DND-41 (cell line): ENCODE measurements around the gene CPE.

ENCODE experiments used
- ATAC-seq: fragments of 200-7000 bp; cut with Tn5 transposase; 3 replicates; pipeline ENCODE4 v1.9.1; 2021; ENCODE audit warnings: low read depth; ENCODE audit not compliant: insufficient read depth
- DNase-seq: peaks from one replicate; pipeline ENCODE4 v3.0.0-alpha.2; 2020
- H2AFZ ChIP-seq: 2 replicates; pipeline ENCODE4 v1.6.0; 2012; ENCODE audit warnings: low read depth, low read length
- H3K27ac ChIP-seq: 2 replicates; pipeline ENCODE4 v1.5.1; 2012; ENCODE audit warnings: low read length, inconsistent platforms
- H3K27me3 ChIP-seq: fragments of 200-600 bp; sonication (generic); 2 replicates; pipeline ENCODE4 v1.6.0; 2012; ENCODE audit warnings: low read length, mild to moderate bottlenecking, inconsistent platforms; ENCODE audit not compliant: insufficient read depth, poor library complexity
- H3K36me3 ChIP-seq: 2 replicates; pipeline ENCODE4 v1.5.1; 2012; ENCODE audit warnings: low read length, inconsistent platforms; ENCODE audit not compliant: insufficient read depth
- H3K4me1 ChIP-seq: 2 replicates; pipeline ENCODE4 v1.5.1; 2012; ENCODE audit warnings: mild to moderate bottlenecking, low read length; ENCODE audit not compliant: insufficient read depth
- H3K4me2 ChIP-seq: 2 replicates; pipeline ENCODE4 v1.6.0; 2012; ENCODE audit warnings: mild to moderate bottlenecking, moderate library complexity, low read length, inconsistent platforms; ENCODE audit not compliant: insufficient read depth
- H3K4me3 ChIP-seq, 2 experiments: fragments of 200-600 bp in 1 of 2; shearing (Covaris generic) in 1 of 2; 2 replicates each; pipeline ENCODE4 v1.5.1; 2012 to 2016; ENCODE audit warnings: inconsistent platforms in 2 of 2, low read length in 2 of 2, mild to moderate bottlenecking in 2 of 2, low read depth in 1 of 2, moderate library complexity in 1 of 2
- H3K79me2 ChIP-seq: 2 replicates; pipeline ENCODE4 v1.6.0; 2012; ENCODE audit warnings: low read length, inconsistent platforms; ENCODE audit not compliant: insufficient read depth
- H3K9ac ChIP-seq: 2 replicates; pipeline ENCODE4 v1.6.0; 2012; ENCODE audit warnings: low read depth, mild to moderate bottlenecking, inconsistent platforms, low read length, moderate library complexity
- H3K9me3 ChIP-seq: 2 replicates; pipeline ENCODE4 v1.5.1; 2012; ENCODE audit warnings: low read length, moderate library complexity, mild to moderate bottlenecking, inconsistent platforms; ENCODE audit not compliant: insufficient read depth, severe bottlenecking
- H4K20me1 ChIP-seq: 2 replicates; pipeline ENCODE4 v1.6.0; 2012; ENCODE audit warnings: low read length; ENCODE audit not compliant: insufficient read depth
- EZH2 ChIP-seq: IDR thresholded peaks from 3 replicates; pipeline ENCODE4 v1.6.1; 2012; ENCODE audit warnings: borderline replicate concordance, low read depth, mild to moderate bottlenecking, moderate library complexity, low read length, inconsistent platforms; ENCODE audit not compliant: severe bottlenecking
- TF ChIP-seq, protein P1 (sequence below): IDR thresholded peaks from 2 replicates; pipeline ENCODE4 v1.5.1; 2012; ENCODE audit warnings: borderline replicate concordance, low read length, moderate library complexity, mild to moderate bottlenecking; ENCODE audit not compliant: poor library complexity, severe bottlenecking; ENCODE audit errors: extremely low read depth

The CPE gene

DNA sequence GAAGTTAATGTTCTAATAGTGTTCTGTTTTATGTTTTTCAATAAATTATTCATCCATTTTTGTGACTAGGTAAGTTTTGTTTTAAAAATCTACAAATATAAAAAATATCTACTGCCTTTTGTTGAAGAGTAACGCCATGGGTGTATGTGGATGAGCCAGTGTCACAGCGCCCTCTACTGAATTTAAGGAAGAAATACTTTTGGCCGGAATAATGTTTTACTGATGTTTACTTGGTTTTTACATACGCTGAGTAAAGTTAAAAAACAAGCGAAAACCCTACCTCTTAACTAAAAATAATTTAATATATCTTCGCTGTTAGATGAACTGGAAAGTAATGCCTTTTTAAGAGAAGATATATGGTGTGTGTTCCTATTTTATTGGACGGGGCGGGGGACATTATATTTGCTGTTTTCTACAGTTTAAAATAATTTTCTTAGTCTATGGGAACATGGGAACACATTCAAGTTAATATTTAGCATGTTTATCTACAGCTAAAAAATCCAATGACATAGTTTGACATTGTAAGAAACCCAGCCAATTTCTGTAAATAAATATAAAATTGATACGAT, 86.1 kb downstream of the CPE start:
- Histone ChIP-seq H3K4me1 (no peaks in the 10 kb centered on the region), H3K79me2 (no peaks in the 10 kb centered on the region), H3K9ac (no peak overlapping the region), H3K27ac (no peak overlapping the region), H3K27me3 (peaks cover 5% of the 10 kb centered on the region), H3K9me3 (no peaks in the 10 kb centered on the region), H4K20me1 (no peaks in the 10 kb centered on the region), H3K36me3 (no peaks in the 10 kb centered on the region), H3K4me2 (no peak overlapping the region), H2AFZ (no peak overlapping the region), H3K4me3 (no peak overlapping the region)
- TF ChIP-seq, protein P1, sequence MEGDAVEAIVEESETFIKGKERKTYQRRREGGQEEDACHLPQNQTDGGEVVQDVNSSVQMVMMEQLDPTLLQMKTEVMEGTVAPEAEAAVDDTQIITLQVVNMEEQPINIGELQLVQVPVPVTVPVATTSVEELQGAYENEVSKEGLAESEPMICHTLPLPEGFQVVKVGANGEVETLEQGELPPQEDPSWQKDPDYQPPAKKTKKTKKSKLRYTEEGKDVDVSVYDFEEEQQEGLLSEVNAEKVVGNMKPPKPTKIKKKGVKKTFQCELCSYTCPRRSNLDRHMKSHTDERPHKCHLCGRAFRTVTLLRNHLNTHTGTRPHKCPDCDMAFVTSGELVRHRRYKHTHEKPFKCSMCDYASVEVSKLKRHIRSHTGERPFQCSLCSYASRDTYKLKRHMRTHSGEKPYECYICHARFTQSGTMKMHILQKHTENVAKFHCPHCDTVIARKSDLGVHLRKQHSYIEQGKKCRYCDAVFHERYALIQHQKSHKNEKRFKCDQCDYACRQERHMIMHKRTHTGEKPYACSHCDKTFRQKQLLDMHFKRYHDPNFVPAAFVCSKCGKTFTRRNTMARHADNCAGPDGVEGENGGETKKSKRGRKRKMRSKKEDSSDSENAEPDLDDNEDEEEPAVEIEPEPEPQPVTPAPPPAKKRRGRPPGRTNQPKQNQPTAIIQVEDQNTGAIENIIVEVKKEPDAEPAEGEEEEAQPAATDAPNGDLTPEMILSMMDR: peak; percentile 70
- no peak for TF ChIP-seq EZH2
- ATAC-seq (peak; percentile 69), DNase-seq (peak; percentile 8)

DNA sequence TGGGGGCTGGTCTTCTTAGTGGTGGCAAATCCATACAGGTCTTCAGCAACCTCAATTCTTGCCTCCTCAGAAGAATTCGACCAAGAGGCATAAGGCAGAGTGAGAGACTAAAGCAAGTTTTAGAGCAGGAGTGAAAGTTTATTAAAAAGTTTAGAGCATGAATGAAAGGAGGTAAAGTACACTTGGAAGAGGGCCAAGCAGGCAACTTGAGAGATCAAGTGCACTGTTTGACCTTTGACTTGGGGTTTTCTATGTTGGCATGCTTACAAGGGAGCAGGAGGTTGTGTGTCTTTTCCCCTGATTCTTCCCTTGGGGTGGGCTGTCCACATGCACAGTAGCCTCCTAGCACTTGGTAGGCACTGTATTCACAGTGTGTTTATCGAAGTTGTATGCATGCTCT, 91.2 kb downstream of the CPE start:
- Histone ChIP-seq H3K9me3 (peaks cover 40% of the 10 kb centered on the region), H3K4me2 (no peak overlapping the region), H3K27me3 (no peaks in the 10 kb centered on the region), H3K27ac (no peak overlapping the region), H3K9ac (no peak overlapping the region), H2AFZ (no peak overlapping the region), H3K4me3 (no peak overlapping the region), H3K36me3 (no peaks in the 10 kb centered on the region), H4K20me1 (no peaks in the 10 kb centered on the region), H3K4me1 (no peaks in the 10 kb centered on the region), H3K79me2 (no peaks in the 10 kb centered on the region)
- DNase-seq: no peak
- ATAC-seq: no peak
- TF ChIP-seq EZH2: no peak
- TF ChIP-seq, protein P1: no peak

DNA sequence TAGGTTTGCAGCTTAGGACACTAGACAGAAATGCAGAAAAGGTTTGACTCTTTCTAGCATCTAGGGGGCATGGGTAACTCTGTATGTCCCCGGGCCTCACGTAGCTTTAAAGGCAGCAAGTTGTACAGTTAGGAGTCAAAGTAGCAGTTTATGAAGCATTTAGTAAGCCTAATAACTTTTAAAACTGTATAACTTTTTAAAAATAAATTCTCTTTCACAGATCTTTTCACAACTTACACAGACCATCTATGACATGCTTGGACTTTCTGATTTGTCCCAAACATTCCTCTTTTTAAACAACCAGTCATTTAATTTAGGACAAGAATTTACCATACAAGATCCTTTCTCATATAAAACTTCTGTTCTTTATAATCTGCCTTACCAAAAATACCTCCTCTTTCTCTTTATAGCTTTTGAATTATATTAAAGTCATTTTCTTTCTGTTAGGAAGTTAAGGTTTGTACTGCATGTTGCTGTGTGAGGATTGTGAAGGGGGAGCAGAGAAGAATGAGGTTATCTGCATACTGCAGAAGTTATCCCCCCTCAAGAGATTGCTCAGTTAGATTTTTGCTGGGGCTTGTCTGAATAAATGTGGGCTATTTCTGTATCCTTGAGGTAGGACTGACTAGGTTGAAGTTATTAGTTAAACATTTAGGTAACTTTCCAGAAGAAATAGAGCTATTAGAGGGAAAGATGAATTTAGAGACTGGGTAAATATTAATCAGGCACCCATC, 94.3 kb downstream of the CPE start:
- no peaks in the 10 kb centered on the region for H4K20me1 ChIP-seq
- no peaks in the 10 kb centered on the region for H3K27me3 ChIP-seq
- TF ChIP-seq, protein P1: no peak
- no peak for TF ChIP-seq EZH2
- H3K27ac ChIP-seq: no peak overlapping the region
- H3K4me3 ChIP-seq: no peak overlapping the region
- no peaks in the 10 kb centered on the region for H3K36me3 ChIP-seq
- DNase-seq (no peak), ATAC-seq (no peak)
- no peak overlapping the region for H3K9ac ChIP-seq
- H3K4me1 ChIP-seq: no peaks in the 10 kb centered on the region
- H2AFZ ChIP-seq: no peak overlapping the region
- peaks cover 44% of the 10 kb centered on the region for H3K9me3 ChIP-seq
- H3K4me2 ChIP-seq: no peak overlapping the region
- H3K79me2 ChIP-seq: no peaks in the 10 kb centered on the region
